KMS-11 (cell line): ENCODE measurements around the gene NLRC5.

Experiments
- H2AFZ ChIP-seq: fragments of 200-600 bp; sonication (generic); 2 replicates; pipeline ENCODE4 v1.6.1; 2016; ENCODE audit warnings: antibody characterized with exemption, mixed run types, low read depth
- H3K27ac ChIP-seq: fragments of 200-600 bp; sonication (generic); 2 replicates; pipeline ENCODE4 v1.6.1; 2016; ENCODE audit warnings: mild to moderate bottlenecking, mixed run types
- H3K27me3 ChIP-seq: fragments of 200-600 bp; sonication (generic); 2 replicates; pipeline ENCODE4 v1.6.1; 2017; ENCODE audit warnings: mild to moderate bottlenecking, low read depth, mixed run types, moderate library complexity; ENCODE audit not compliant: insufficient read depth
- H3K36me3 ChIP-seq: fragments of 200-600 bp; sonication (generic); 2 replicates; pipeline ENCODE4 v1.6.1; 2017; ENCODE audit warnings: mild to moderate bottlenecking, mixed run types; ENCODE audit not compliant: insufficient read depth
- H3K4me1 ChIP-seq: fragments of 200-600 bp; sonication (generic); 2 replicates; pipeline ENCODE4 v1.6.1; 2016; ENCODE audit warnings: mild to moderate bottlenecking, low read depth, mixed run types; ENCODE audit not compliant: poor library complexity, severe bottlenecking
- H3K4me2 ChIP-seq: fragments of 200-600 bp; sonication (generic); 2 replicates; pipeline ENCODE4 v1.7.0; 2016; ENCODE audit warnings: mild to moderate bottlenecking, mixed run types
- H3K4me3 ChIP-seq: fragments of 200-600 bp; sonication (generic); IDR thresholded peaks from 2 replicates; pipeline ENCODE4 v1.6.1; 2017; ENCODE audit warnings: low read depth, low read length, mixed read lengths; ENCODE audit not compliant: insufficient read depth
- H3K79me2 ChIP-seq: fragments of 200-600 bp; sonication (generic); 2 replicates; pipeline ENCODE4 v1.6.1; 2016; ENCODE audit warnings: low read depth, mixed run types; ENCODE audit not compliant: insufficient read depth
- H3K9ac ChIP-seq: fragments of 200-600 bp; sonication (generic); 2 replicates; pipeline ENCODE4 v1.6.1; 2016; ENCODE audit warnings: mild to moderate bottlenecking, mixed run types
- H4K20me1 ChIP-seq: fragments of 200-600 bp; sonication (generic); 2 replicates; pipeline ENCODE4 v1.6.1; 2016; ENCODE audit warnings: mild to moderate bottlenecking, mixed run types; ENCODE audit not compliant: insufficient read depth
- TF ChIP-seq, protein P1 (sequence below): fragments of 200-600 bp; sonication (generic); conservative IDR thresholded peaks from 2 replicates; pipeline ENCODE4 v1.6.1; 2017; ENCODE audit warnings: low read depth, mild to moderate bottlenecking, antibody characterized with exemption, low read length, moderate library complexity, mixed read lengths

Gene NLRC5

GRCh38 chr16:56982695-56983094 lies 6.7 kb upstream of the NLRC5 start:
- no peak overlapping the region for H3K9ac ChIP-seq
- TF ChIP-seq, protein P1, sequence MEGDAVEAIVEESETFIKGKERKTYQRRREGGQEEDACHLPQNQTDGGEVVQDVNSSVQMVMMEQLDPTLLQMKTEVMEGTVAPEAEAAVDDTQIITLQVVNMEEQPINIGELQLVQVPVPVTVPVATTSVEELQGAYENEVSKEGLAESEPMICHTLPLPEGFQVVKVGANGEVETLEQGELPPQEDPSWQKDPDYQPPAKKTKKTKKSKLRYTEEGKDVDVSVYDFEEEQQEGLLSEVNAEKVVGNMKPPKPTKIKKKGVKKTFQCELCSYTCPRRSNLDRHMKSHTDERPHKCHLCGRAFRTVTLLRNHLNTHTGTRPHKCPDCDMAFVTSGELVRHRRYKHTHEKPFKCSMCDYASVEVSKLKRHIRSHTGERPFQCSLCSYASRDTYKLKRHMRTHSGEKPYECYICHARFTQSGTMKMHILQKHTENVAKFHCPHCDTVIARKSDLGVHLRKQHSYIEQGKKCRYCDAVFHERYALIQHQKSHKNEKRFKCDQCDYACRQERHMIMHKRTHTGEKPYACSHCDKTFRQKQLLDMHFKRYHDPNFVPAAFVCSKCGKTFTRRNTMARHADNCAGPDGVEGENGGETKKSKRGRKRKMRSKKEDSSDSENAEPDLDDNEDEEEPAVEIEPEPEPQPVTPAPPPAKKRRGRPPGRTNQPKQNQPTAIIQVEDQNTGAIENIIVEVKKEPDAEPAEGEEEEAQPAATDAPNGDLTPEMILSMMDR, result no peak
- H2AFZ ChIP-seq, result no peak overlapping the region
- H4K20me1 ChIP-seq, result no peaks in the 10 kb centered on the region
- H3K4me2 ChIP-seq, result no peak overlapping the region
- H3K27ac ChIP-seq, result no peak overlapping the region
- no peak overlapping the region for H3K4me3 ChIP-seq
- H3K36me3 ChIP-seq, result no peaks in the 10 kb centered on the region
- H3K79me2 ChIP-seq, result no peaks in the 10 kb centered on the region
- H3K27me3 ChIP-seq, result no peaks in the 10 kb centered on the region
- peaks cover 5% of the 10 kb centered on the region for H3K4me1 ChIP-seq

GRCh38 chr16:56983211-56983751 lies 6.1 kb upstream of the NLRC5 start:
- Histone ChIP-seq H3K27me3 (no peaks in the 10 kb centered on the region), H3K9ac (no peak overlapping the region), H4K20me1 (no peaks in the 10 kb centered on the region), H2AFZ (no peak overlapping the region), H3K79me2 (no peaks in the 10 kb centered on the region), H3K36me3 (no peaks in the 10 kb centered on the region), H3K4me1 (peaks cover 5% of the 10 kb centered on the region), H3K27ac (no peak overlapping the region), H3K4me3 (no peak overlapping the region), H3K4me2 (no peak overlapping the region)
- TF ChIP-seq, protein P1, result no peak

DNA sequence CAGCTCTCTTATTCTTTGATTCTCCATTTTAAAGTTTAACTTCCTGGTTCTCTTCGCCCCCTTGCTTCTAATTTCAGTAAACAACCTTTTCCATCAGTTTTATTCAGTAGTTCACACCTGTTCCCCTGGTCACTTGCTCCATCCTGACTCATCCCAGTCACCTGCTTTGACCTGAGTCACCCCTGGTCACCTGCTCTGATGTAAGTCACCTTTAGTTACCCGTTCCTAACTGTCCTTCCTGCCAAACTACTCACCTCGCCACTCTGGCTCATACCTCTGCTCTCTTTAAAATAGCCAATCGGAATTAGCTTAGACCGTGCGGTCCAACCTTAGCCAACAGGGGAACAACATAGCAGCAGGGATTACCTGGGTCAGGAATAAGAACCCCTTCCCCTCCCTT lies 4.7 kb upstream of the NLRC5 start:
- H3K9ac ChIP-seq, result no peak overlapping the region
- TF ChIP-seq, protein P1, result no peak
- no peaks in the 10 kb centered on the region for H3K36me3 ChIP-seq
- peaks cover 11% of the 10 kb centered on the region for H3K4me1 ChIP-seq
- no peak overlapping the region for H3K4me3 ChIP-seq
- H3K79me2 ChIP-seq, result no peaks in the 10 kb centered on the region
- H3K27ac ChIP-seq, result no peak overlapping the region
- no peaks in the 10 kb centered on the region for H3K27me3 ChIP-seq
- H2AFZ ChIP-seq, result no peak overlapping the region
- no peaks in the 10 kb centered on the region for H4K20me1 ChIP-seq
- no peak overlapping the region for H3K4me2 ChIP-seq

DNA sequence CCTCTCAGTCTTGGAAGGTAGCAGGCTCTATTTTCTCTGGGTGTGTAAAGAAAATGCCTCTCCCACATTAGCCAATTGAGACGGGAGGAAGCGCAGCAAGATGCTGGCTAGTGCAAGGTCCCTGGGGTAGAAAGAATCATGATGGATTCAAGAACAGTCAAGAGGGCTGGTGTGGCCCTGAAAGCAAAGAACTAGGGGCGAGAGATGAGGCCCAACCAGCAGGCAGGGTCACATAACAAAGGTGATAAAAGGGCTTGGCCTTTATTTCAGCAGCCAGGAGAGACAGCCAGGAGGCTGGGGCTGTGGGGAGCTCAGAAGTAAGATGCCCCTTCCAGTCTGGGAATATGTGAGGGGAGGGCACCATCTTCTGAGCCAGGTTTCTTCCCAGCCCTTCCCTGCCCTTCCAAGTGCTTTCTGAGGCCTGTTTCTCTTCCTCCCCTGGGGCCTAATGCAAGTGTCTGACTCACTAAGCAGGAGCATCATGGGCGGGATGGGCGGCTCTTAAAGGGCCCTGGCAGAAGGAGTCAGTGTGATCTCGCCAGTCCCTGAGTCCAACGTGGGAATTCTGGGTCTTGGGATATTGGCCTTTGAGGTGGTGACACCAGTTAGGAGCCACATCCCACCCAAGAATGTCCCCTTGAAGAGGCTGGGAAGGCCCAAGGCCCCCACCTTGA lies 3.9 kb upstream of the NLRC5 start:
- H3K4me1 ChIP-seq, result peaks cover 11% of the 10 kb centered on the region
- TF ChIP-seq, protein P1, result no peak
- H3K27me3 ChIP-seq, result no peaks in the 10 kb centered on the region
- H3K36me3 ChIP-seq, result no peaks in the 10 kb centered on the region
- no peaks in the 10 kb centered on the region for H3K79me2 ChIP-seq
- H3K9ac ChIP-seq, result no peak overlapping the region
- no peaks in the 10 kb centered on the region for H4K20me1 ChIP-seq
- H2AFZ ChIP-seq, result no peak overlapping the region
- H3K4me3 ChIP-seq, result no peak overlapping the region
- H3K4me2 ChIP-seq, result no peak overlapping the region
- no peak overlapping the region for H3K27ac ChIP-seq
